Astrocyte (in vitro differentiated cells and primary cell): Measurements from ENCODE around the gene ZNF341. TPM values are rescaled to one million over a fixed set of nuclear protein-coding genes. Genes with fewer than 3 reads are reported as not detected.

Experiments
- DNase-seq: peaks from one replicate; pipeline ENCODE4 v3.0.0-alpha.2; 2010; ENCODE audit warnings: low read depth
- FAIRE-seq: peaks from 2 replicates; lab custom pipeline; 2011; peaks lifted over from hg19 to GRCh38; lab: Jason Lieb, UNC
- H2AFZ ChIP-seq: 2 replicates; pipeline ENCODE4 v1.6.0; 2012; ENCODE audit warnings: low read depth, low read length, inconsistent platforms
- H3K27ac ChIP-seq: 2 replicates; pipeline ENCODE4 v1.5.1; 2011; ENCODE audit warnings: low read depth, low read length, inconsistent platforms
- H3K27me3 ChIP-seq: 2 replicates; pipeline ENCODE4 v1.6.0; 2011; ENCODE audit warnings: low read length, inconsistent platforms; ENCODE audit not compliant: insufficient read depth
- H3K36me3 ChIP-seq: 2 replicates; pipeline ENCODE4 v1.5.1; 2011; ENCODE audit warnings: low read length, inconsistent platforms; ENCODE audit not compliant: insufficient read depth
- H3K4me1 ChIP-seq: 2 replicates; pipeline ENCODE4 v1.5.1; 2011; ENCODE audit warnings: low read length, inconsistent platforms; ENCODE audit not compliant: insufficient read depth
- H3K4me2 ChIP-seq: 2 replicates; pipeline ENCODE4 v1.6.0; 2012; ENCODE audit warnings: low read length, inconsistent platforms
- H3K4me3 ChIP-seq: 2 replicates; pipeline ENCODE4 v1.5.1; 2011; ENCODE audit warnings: low read depth, mild to moderate bottlenecking, low read length, inconsistent platforms; ENCODE audit not compliant: insufficient read depth
- H3K79me2 ChIP-seq: 2 replicates; pipeline ENCODE4 v1.6.0; 2012; ENCODE audit warnings: mild to moderate bottlenecking, low read length, inconsistent platforms; ENCODE audit not compliant: insufficient read depth
- H3K9ac ChIP-seq: 2 replicates; pipeline ENCODE4 v1.6.0; 2012; ENCODE audit warnings: mild to moderate bottlenecking, low read length, inconsistent platforms
- H3K9me3 ChIP-seq: 2 replicates; pipeline ENCODE4 v1.5.1; 2012; ENCODE audit warnings: low read depth, mild to moderate bottlenecking, low read length, inconsistent platforms; ENCODE audit not compliant: insufficient read depth
- H4K20me1 ChIP-seq: 2 replicates; pipeline ENCODE4 v1.6.0; 2012; ENCODE audit warnings: low read length, inconsistent platforms; ENCODE audit not compliant: insufficient read depth
- H3K27ac Mint-ChIP-seq: one replicate; pipeline ENCODE4 v1.8.0; 2021; ENCODE audit warnings: mild to moderate bottlenecking, mixed read lengths; ENCODE audit not compliant: unreplicated experiment
- H3K27me3 Mint-ChIP-seq: one replicate; pipeline ENCODE4 v1.8.0; 2021; ENCODE audit warnings: low read depth, mixed read lengths; ENCODE audit not compliant: unreplicated experiment
- H3K36me3 Mint-ChIP-seq: one replicate; pipeline ENCODE4 v1.8.0; 2021; ENCODE audit warnings: low read depth, mixed read lengths; ENCODE audit not compliant: unreplicated experiment
- H3K4me1 Mint-ChIP-seq: one replicate; pipeline ENCODE4 v1.8.0; 2021; ENCODE audit warnings: low read depth, mixed read lengths; ENCODE audit not compliant: unreplicated experiment
- H3K4me3 Mint-ChIP-seq: one replicate; pipeline ENCODE4 v1.8.0; 2021; ENCODE audit warnings: mild to moderate bottlenecking, moderate library complexity, mixed read lengths; ENCODE audit not compliant: unreplicated experiment
- H3K9me3 Mint-ChIP-seq: one replicate; pipeline ENCODE4 v1.8.0; 2021; ENCODE audit warnings: mild to moderate bottlenecking, mixed read lengths; ENCODE audit not compliant: unreplicated experiment
- CTCF ChIP-seq: IDR thresholded peaks from 2 replicates; pipeline ENCODE4 v1.5.1; 2011; ENCODE audit warnings: low read depth, mild to moderate bottlenecking, inconsistent platforms, low read length, moderate library complexity; ENCODE audit not compliant: insufficient read depth
- EZH2 ChIP-seq: IDR thresholded peaks from 2 replicates; pipeline ENCODE4 v1.6.1; 2012; ENCODE audit warnings: mild to moderate bottlenecking, low read length, inconsistent platforms; ENCODE audit not compliant: insufficient read depth
- total RNA-seq: library from RNA; stranded (reverse); gene quantifications from 2 replicates; pipeline ENCODE4 v1.2.1, GENCODE V29; 2021

ZNF341 gene
- total RNA-seq, 1 donor from 2014 or later = 2.0 TPM

- H3K27ac Mint-ChIP-seq = peak overlapping the region; percentile 30
- Histone ChIP-seq H3K4me1 (peaks cover 6% of the 10 kb centered on the region), H3K9me3 (no peaks in the 10 kb centered on the region), H3K9ac (peak overlapping the region; percentile 78), H2AFZ (peak overlapping the region; percentile 98), H4K20me1 (no peaks in the 10 kb centered on the region), H3K4me3 (peak overlapping the region; percentile 69), H3K36me3 (no peaks in the 10 kb centered on the region), H3K27ac (no peak overlapping the region), H3K79me2 (peaks cover 3% of the 10 kb centered on the region), H3K4me2 (peak overlapping the region; percentile 92), H3K27me3 (no peaks in the 10 kb centered on the region)
- H3K4me1 Mint-ChIP-seq = no peaks in the 10 kb centered on the region
- FAIRE-seq (no peak), DNase-seq (no peak)
- peak overlapping the region; percentile 80 for H3K4me3 Mint-ChIP-seq
- H3K27me3 Mint-ChIP-seq = peaks cover 3% of the 10 kb centered on the region
- H3K36me3 Mint-ChIP-seq = no peaks in the 10 kb centered on the region
- peaks cover 8% of the 10 kb centered on the region for H3K9me3 Mint-ChIP-seq
- no peak for TF ChIP-seq CTCF
- TF ChIP-seq EZH2 = no peak
Observed at GRCh38 chr20:33719277-33719988, 12.4 kb upstream of the ZNF341 start.

- no peaks in the 10 kb centered on the region for H3K9me3 ChIP-seq
- peak within 1 kb of the TSS; percentile 30 for H3K27ac Mint-ChIP-seq
- H3K27me3 ChIP-seq = no peaks in the 10 kb centered on the region
- H3K79me2 ChIP-seq = peaks cover 3% of the 10 kb centered on the region
- FAIRE-seq = peak; percentile 97
- peak within 1 kb of the TSS; percentile 69 for H3K4me3 ChIP-seq
- peak; percentile 61 for TF ChIP-seq EZH2
- no peak for TF ChIP-seq CTCF
- H3K4me1 Mint-ChIP-seq = no peaks in the 10 kb centered on the region
- H3K4me3 Mint-ChIP-seq = peak within 1 kb of the TSS; percentile 80
- H3K9ac ChIP-seq = peak within 1 kb of the TSS; percentile 78
- DNase-seq = peak; percentile 99
- peaks cover 6% of the 10 kb centered on the region for H3K4me1 ChIP-seq
- H3K4me2 ChIP-seq = peak within 1 kb of the TSS; percentile 92
- no peaks in the 10 kb centered on the region for H4K20me1 ChIP-seq
- H3K27me3 Mint-ChIP-seq = peaks cover 3% of the 10 kb centered on the region
- H2AFZ ChIP-seq = peak within 1 kb of the TSS; percentile 98
- H3K27ac ChIP-seq = no peak within 1 kb of the TSS
- H3K36me3 ChIP-seq = no peaks in the 10 kb centered on the region
- H3K9me3 Mint-ChIP-seq = peaks cover 8% of the 10 kb centered on the region
- no peaks in the 10 kb centered on the region for H3K36me3 Mint-ChIP-seq
Observed at GRCh38 chr20:33719989-33720709, 11.6 kb upstream of the ZNF341 start, which contains the start of gene PXMP4. Gene PXMP4 (minus strand): TSS chr20:33720310. CDS start chr20:33720207, 103 bp downstream.
